ENCODE data around the gene PEPD. TPM values are rescaled to one million over a fixed set of nuclear protein-coding genes. Genes with fewer than 3 reads are reported as not detected.

Gene PEPD
- total and polyA plus RNA-seq, 9 donors: 20.3 to 55.4 (median 45.1) TPM

DNA sequence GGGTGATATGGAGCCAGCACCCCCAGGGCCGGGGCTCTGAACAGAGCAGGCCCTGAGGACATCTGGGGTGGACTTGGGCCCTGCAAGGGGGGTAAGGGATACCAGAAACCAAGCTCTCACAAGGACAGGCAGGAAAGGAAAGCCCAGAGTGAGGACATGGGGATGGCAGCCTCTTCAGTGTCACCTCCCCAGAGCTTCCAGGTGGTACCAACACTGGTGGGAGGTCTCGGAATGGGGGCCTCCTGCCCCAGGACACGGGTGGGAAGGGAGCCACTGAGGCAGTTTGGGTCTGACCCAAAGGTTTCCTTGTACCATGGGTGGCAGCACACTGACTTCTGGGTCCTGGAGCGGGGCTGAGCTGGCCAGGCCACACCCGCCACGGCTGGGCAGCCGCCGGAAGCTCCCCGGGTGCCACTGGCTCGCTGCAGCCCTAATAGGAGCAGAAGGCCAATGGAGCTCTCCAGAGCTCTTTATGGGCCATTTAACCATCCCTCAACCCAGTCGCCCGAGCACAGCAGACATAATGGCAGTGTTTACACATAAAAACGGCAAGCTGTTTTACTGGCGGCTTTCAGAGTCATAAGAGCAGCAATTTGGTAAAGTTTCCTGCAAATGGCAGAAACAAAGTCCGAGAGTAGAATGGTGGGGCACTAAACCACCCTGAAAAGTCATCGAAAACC lies 59.3 kb downstream of the PEPD start:
- Histone ChIP-seq H3K4me1 (ENCODE audit: control insufficient read depth, insufficient read depth, low read length) (peaks cover 27% of the 10 kb centered on the region), H3K36me3 (ENCODE audit: control insufficient read depth, insufficient read depth, low read length) (peaks cover 10% of the 10 kb centered on the region), H3K4me3 (ENCODE audit: low read length) (no peak overlapping the region), H3K9me3 (replicated peaks; ENCODE audit: control insufficient read depth, low read depth, low read length) (no peaks in the 10 kb centered on the region), H3K27ac (ENCODE audit: low read length) (no peak overlapping the region), H3K27me3 (ENCODE audit: control insufficient read depth, insufficient read depth, low read length) (no peaks in the 10 kb centered on the region)
- 83% methylated on average over 9 of the region's 16 CpGs for WGBS (ENCODE audit: insufficient coverage)
- DNase-seq: no peak

DNA sequence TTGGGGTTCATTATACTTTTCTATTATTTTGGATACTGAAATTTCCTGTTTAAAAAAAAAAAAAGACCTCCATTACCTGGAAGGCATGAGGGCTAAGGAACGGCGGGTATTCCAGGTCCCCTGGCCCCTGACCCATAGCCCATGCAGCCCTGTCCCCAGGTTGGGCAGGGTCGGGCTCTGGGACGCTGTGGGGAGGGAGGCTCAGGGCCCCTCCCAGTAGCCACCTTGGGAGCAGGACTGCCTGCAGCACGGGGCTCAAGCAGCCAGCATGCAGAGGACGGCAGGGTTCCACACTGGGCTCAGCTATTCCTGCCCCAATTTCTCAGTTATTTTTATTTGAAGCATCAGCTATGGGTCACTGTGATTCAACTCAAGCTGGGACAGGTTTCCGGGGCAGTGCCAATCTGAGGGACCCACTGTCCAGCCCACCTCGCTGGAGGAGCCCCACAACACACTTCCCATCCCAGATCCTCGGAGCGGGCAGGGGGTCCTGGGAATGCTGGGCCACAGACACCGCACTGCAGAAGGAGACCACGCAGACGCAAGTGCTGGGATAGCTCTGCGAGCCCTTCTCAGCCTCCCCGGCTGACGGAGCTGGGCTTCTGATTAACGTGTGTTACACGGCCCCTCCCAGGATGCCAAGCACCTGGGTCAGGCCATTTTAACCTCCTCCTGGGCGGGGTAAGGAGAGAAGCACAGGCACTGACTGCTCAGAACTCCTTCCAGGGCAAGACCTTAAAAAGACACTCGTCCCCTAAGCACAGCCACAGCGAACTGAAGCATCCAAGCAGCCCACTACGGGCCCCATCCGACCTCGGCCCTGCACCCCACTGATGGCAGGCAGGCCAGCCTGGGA lies 60.1 kb downstream of the PEPD start:
- Histone ChIP-seq H3K36me3 (ENCODE audit: control insufficient read depth, insufficient read depth, low read length) (peaks cover 10% of the 10 kb centered on the region), H3K27me3 (ENCODE audit: control insufficient read depth, insufficient read depth, low read length) (no peaks in the 10 kb centered on the region), H3K4me1 (ENCODE audit: control insufficient read depth, insufficient read depth, low read length) (peaks cover 27% of the 10 kb centered on the region), H3K9me3 (replicated peaks; ENCODE audit: control insufficient read depth, low read depth, low read length) (no peaks in the 10 kb centered on the region), H3K4me3 (ENCODE audit: low read length) (no peak overlapping the region), H3K27ac (ENCODE audit: low read length) (no peak overlapping the region)
- no peak for DNase-seq
- WGBS (ENCODE audit: insufficient coverage): 79% methylated on average over 20 of the region's 24 CpGs

DNA sequence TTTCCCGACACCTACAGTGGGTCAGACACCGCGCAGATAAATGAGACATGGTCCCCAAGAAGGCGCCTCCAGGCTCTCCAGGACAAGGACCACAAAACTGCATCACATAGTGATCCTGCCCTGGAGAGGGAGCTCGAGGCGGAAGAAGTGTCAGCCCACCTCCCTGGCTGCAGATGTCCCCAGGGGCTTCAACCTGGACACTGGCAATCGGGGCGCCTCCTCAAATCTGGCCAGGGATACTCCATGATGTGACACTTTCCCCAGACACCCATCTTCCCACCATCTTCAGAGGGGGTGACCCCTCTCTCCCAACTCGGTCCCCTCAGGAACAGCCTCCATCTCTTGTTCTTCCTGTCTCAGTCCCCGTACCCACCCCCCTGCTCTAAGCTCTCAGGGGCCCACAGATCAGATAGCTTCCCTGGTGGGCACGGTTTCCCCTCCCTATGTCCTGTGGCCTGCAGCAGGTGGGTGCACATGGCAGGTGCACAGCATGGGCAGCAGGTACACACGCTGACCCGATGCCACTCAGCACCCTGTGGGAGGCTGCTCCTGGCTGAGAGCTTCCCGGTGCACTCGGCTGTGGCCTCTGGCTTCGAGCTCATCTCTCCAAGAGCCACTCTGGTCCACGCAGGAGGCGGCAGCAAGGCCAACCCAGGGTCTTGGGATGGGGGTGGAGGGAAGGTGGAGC lies 61.2 kb downstream of the PEPD start:
- WGBS (ENCODE audit: insufficient coverage): 88% methylated on average over 16 of the region's 18 CpGs
- H3K9me3 ChIP-seq (replicated peaks; ENCODE audit: control insufficient read depth, low read depth, low read length): no peaks in the 10 kb centered on the region
- H3K27me3 ChIP-seq (ENCODE audit: control insufficient read depth, insufficient read depth, low read length): no peaks in the 10 kb centered on the region
- H3K4me3 ChIP-seq (ENCODE audit: low read length): no peak overlapping the region
- H3K27ac ChIP-seq (ENCODE audit: low read length): no peak overlapping the region
- DNase-seq: no peak
- peaks cover 24% of the 10 kb centered on the region for H3K4me1 ChIP-seq (ENCODE audit: control insufficient read depth, insufficient read depth, low read length)
- peaks cover 10% of the 10 kb centered on the region for H3K36me3 ChIP-seq (ENCODE audit: control insufficient read depth, insufficient read depth, low read length)

DNA sequence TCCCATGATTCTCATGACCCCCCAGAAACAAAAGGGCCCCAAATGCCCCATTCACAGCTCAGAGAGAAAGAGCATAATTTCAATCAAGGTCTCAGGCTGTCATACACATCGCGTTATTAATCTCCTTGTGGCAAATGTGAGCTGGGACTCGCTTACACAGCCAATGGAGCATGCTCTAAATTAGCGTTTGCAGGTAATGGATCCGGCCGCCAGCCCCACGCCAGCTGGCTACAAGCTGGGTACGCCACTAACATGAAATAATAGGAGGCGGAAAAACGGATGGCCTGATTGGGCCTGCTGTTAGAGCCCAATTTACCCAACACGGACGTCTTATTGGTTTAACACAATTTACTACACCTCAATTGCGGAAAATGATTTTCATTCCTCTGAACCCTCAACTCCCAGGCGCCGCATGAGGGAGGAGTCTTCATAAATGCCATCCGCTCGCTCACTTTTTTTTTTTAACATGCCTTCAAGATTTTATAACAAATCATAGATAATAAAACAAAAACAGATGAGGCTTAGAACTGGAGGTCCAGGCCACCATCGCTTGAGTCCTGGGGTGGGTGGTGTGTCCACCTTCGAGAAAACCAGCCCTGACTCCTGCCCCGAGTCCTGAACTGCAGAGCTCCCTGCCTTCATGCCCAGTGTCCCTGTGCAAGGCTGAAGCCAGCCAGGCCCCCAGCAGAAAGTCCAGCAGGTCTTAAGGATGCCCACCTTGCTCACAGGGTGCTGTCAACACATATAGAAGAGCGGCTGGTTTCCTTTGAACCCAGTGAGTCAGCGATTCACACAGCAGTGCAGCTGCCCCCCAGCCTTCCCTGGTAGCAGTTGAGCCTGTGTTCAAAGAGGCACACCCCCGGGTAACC lies 62.1 kb downstream of the PEPD start:
- no peaks in the 10 kb centered on the region for H3K9me3 ChIP-seq (replicated peaks; ENCODE audit: control insufficient read depth, low read depth, low read length)
- H3K27ac ChIP-seq (ENCODE audit: low read length): no peak overlapping the region
- DNase-seq: no peak
- 81% methylated on average over 19 of the region's 23 CpGs for WGBS (ENCODE audit: insufficient coverage)
- H3K27me3 ChIP-seq (ENCODE audit: control insufficient read depth, insufficient read depth, low read length): no peaks in the 10 kb centered on the region
- peaks cover 10% of the 10 kb centered on the region for H3K36me3 ChIP-seq (ENCODE audit: control insufficient read depth, insufficient read depth, low read length)
- no peak overlapping the region for H3K4me3 ChIP-seq (ENCODE audit: low read length)
- peaks cover 19% of the 10 kb centered on the region for H3K4me1 ChIP-seq (ENCODE audit: control insufficient read depth, insufficient read depth, low read length)

DNA sequence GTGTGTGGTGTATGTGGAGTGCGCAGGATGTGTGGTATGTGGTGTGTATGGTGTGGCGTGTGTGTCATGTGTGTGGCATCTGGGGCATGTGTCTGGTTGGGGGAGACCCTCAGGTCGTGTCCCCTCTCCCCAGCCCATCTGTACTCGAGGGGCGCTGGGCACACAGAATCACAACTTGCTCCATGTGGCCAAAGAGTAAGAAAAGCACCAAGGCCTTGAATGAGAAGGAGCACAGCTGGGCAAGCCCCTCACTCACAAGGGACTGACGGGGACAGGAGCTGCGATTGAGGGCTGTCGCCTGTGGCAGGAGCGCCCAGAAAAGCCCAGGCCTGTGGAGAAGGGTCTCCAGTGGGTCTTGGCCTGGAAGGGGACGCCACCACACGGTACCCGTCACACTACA lies 62.8 kb downstream of the PEPD start:
- 63% methylated on average over 3 of the region's 12 CpGs for WGBS (ENCODE audit: insufficient coverage)

DNA sequence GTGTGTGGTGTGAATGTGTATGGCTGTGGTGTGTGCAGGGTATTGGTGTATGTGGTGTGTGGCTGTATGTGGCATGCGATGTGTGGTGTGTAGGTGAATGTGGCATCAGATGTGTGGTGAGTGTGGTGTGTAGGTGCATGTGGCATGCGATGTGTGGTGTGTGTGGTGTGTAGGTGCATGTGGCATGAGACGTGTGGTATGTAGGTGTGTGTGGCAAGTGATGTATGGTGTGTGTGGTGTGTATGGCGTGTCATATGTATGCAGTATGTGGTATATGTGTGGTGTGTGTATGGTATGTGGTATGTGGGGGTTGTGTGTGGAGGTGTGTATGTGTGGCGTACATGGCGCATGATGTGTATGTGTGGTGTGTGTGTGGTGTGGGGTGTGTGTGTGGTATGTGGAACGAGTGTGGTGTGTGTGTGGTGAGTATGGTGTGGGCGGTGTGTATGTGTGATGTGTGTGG lies 63.4 kb downstream of the PEPD start:
- H3K27me3 ChIP-seq (ENCODE audit: control insufficient read depth, insufficient read depth, low read length): no peaks in the 10 kb centered on the region
- peaks cover 7% of the 10 kb centered on the region for H3K36me3 ChIP-seq (ENCODE audit: control insufficient read depth, insufficient read depth, low read length)
- 95% methylated on average over 8 of the region's 8 CpGs for WGBS (ENCODE audit: insufficient coverage)
- H3K9me3 ChIP-seq (replicated peaks; ENCODE audit: control insufficient read depth, low read depth, low read length): no peaks in the 10 kb centered on the region
- peaks cover 11% of the 10 kb centered on the region for H3K4me1 ChIP-seq (ENCODE audit: control insufficient read depth, insufficient read depth, low read length)
- no peak for DNase-seq
- H3K27ac ChIP-seq (ENCODE audit: low read length): no peak overlapping the region
- H3K4me3 ChIP-seq (ENCODE audit: low read length): no peak overlapping the region

More for the DNA sequence above, 62.8 kb downstream of the PEPD start:
- Histone ChIP-seq H3K4me1 (ENCODE audit: control insufficient read depth, insufficient read depth, low read length) (peaks cover 13% of the 10 kb centered on the region), H3K9me3 (replicated peaks; ENCODE audit: control insufficient read depth, low read depth, low read length) (no peaks in the 10 kb centered on the region), H3K36me3 (ENCODE audit: control insufficient read depth, insufficient read depth, low read length) (peaks cover 10% of the 10 kb centered on the region), H3K27ac (ENCODE audit: low read length) (no peak overlapping the region), H3K4me3 (ENCODE audit: low read length) (no peak overlapping the region), H3K27me3 (ENCODE audit: control insufficient read depth, insufficient read depth, low read length) (no peaks in the 10 kb centered on the region)
- DNase-seq: no peak

DNA sequence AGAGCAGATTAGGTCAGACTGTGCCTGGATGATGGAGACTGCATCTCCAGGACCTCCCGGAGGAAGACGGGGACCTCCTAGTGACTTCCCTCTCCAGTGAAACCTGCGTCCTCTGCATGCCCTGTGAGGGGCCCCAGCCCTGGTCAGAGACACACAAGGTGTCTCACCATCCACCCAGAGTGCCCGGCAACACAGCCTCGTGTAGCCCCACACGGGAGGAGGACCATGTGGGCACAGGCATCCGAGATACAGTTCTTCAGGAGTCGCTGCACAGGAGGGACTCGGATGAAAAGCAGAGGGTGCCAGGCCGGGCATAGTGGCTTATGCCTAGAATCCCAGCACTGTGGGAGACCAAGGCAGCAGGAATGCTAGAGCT lies 64.8 kb downstream of the PEPD start:
- H3K4me3 ChIP-seq (ENCODE audit: low read length): no peak overlapping the region
- H3K27ac ChIP-seq (ENCODE audit: low read length): no peak overlapping the region
- 87% methylated on average over 10 of the region's 10 CpGs for WGBS (ENCODE audit: insufficient coverage)
- H3K27me3 ChIP-seq (ENCODE audit: control insufficient read depth, insufficient read depth, low read length): no peaks in the 10 kb centered on the region
- no peaks in the 10 kb centered on the region for H3K36me3 ChIP-seq (ENCODE audit: control insufficient read depth, insufficient read depth, low read length)
- H3K4me1 ChIP-seq (ENCODE audit: control insufficient read depth, insufficient read depth, low read length): peaks cover 11% of the 10 kb centered on the region
- H3K9me3 ChIP-seq (replicated peaks; ENCODE audit: control insufficient read depth, low read depth, low read length): no peaks in the 10 kb centered on the region
- no peak for DNase-seq

DNA sequence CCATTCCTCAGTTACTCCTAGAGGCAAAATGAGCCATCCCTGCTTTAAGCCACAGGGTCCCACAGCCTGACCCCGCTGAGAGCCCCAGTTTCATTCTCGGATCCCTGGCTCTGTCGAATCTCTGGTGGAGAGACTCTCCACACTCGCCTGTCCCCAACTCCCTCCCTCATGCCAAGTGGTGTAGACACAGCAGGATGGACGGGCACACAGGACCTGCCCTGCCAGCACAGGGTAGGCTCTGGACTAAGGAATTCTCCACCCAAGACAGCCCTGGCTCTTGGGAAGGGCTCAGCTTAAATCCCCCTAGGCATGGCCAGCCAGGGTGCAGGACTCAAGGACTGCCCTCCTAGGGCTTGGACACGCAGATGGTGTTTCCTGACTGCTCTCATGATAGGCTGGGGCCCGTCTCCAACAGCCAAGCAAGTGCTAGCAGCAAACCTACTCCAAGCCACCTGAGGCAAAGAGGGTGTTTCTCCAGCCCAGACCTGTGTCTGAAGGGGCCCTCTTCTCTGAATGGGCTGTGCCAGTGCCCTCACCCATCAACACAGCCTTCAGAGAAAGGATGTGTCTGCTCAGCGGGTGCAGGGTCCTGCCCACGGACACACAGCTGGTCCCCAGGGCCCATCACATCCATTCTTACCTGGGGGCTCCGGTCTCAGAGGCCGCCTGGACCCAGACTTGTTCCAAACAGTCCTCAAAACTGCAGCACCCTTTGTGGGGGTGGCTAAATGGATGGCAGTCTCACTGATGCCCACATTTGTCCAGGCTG lies 65.3 kb downstream of the PEPD start:
- no peaks in the 10 kb centered on the region for H3K9me3 ChIP-seq (replicated peaks; ENCODE audit: control insufficient read depth, low read depth, low read length)
- no peak for DNase-seq
- H3K27ac ChIP-seq (ENCODE audit: low read length): no peak overlapping the region
- H3K36me3 ChIP-seq (ENCODE audit: control insufficient read depth, insufficient read depth, low read length): no peaks in the 10 kb centered on the region
- no peaks in the 10 kb centered on the region for H3K27me3 ChIP-seq (ENCODE audit: control insufficient read depth, insufficient read depth, low read length)
- peaks cover 11% of the 10 kb centered on the region for H3K4me1 ChIP-seq (ENCODE audit: control insufficient read depth, insufficient read depth, low read length)
- WGBS (ENCODE audit: insufficient coverage): 77% methylated on average over 8 of the region's 11 CpGs
- H3K4me3 ChIP-seq (ENCODE audit: low read length): no peak overlapping the region

DNA sequence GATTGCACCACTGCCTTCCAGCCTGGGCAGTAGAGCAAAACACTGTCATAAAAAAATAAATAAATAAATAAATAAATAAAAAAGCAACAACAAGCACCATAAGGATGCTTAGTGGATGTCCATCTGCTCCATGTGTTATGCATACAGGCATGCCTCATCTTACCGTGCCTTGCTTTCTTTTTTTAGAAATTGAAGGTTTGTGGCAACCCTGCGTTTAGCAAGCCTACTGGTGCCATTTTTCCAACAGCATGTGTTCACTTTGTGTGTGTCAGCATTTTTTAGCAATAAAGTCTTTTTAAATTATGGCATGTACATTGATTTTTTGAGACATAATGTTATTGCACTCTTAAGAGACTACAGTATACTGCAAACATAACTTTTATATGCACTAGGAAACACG lies 68.3 kb downstream of the PEPD start:
- no peak overlapping the region for H3K4me3 ChIP-seq (ENCODE audit: low read length)
- no peak for DNase-seq
- no peaks in the 10 kb centered on the region for H3K27me3 ChIP-seq (ENCODE audit: control insufficient read depth, insufficient read depth, low read length)
- H3K4me1 ChIP-seq (ENCODE audit: control insufficient read depth, insufficient read depth, low read length): no peaks in the 10 kb centered on the region
- H3K27ac ChIP-seq (ENCODE audit: low read length): no peak overlapping the region
- H3K36me3 ChIP-seq (ENCODE audit: control insufficient read depth, insufficient read depth, low read length): no peaks in the 10 kb centered on the region
- no CpG with 5 or more reads among the region's 3 CpGs for WGBS (ENCODE audit: insufficient coverage)
- no peaks in the 10 kb centered on the region for H3K9me3 ChIP-seq (replicated peaks; ENCODE audit: control insufficient read depth, low read depth, low read length)

Measured in muscle of leg (tissue), 11 donors.